Heart left ventricle (tissue), 13 donors: ENCODE measurements around the gene CCT8L2.
"Not testable (repeated sequence)": the region's sequence is repeated elsewhere in the genome, so short reads cannot be mapped to it uniquely, and the experiment has no call there.

Experiments
- POLR2A ChIP-seq, 2 donors: fragments of 450-650 bp; IDR thresholded peaks; one replicate each; pipeline ENCODE4 v1.6.1; 2017; ENCODE audit warnings: antibody characterized with exemption in 2 of 2, mild to moderate bottlenecking in 2 of 2, moderate library complexity in 2 of 2
- TF ChIP-seq, protein P1 (sequence below), 12 donors: fragments of 200-600 bp; sonication (generic) in 4 of 12; IDR thresholded peaks; one replicate each; pipeline versions ENCODE4 v1.5.0 to v1.8.0; 2018 to 2022; ENCODE audit warnings: antibody characterized with exemption in 12 of 12, mild to moderate bottlenecking in 5 of 12
- donor health status: ischemic (EF 13 %, LVEDD 7.1; RV severe dilation, severe dysfunction).
- donor health status: DM: no; HTN: yes; CAD: no.
- donor health status: DM: no; HTN: no; CAD: no.
- donor health status: ischemic (EF 25% LVEDD 6.9; RV normal size, moderate dysfunction).
- donor health status: ischemic (EF 25% LVEDD 5.7; RV mildly dilated, moderate dysfunction).
- donor health status: ischemic (EF 35%, LVEDD 5.7; RV mildly dilated, moderate dysfunction).
- donor health status: nonischemic (EF 11% LVEDD 7.7; RV severe dilation, severe dysfunction).
- donor health status: DM: yes; HTN: yes; CAD: no.
- donor health status: PGD.
- donor health status: ischemic (EF 29% LVEDD 5.4; RV normal size, mild dysfunction).
- donor health status: nonischemic (EF 23%, LVEDD 6.1; RV moderate dilation, normal function).

DNA sequence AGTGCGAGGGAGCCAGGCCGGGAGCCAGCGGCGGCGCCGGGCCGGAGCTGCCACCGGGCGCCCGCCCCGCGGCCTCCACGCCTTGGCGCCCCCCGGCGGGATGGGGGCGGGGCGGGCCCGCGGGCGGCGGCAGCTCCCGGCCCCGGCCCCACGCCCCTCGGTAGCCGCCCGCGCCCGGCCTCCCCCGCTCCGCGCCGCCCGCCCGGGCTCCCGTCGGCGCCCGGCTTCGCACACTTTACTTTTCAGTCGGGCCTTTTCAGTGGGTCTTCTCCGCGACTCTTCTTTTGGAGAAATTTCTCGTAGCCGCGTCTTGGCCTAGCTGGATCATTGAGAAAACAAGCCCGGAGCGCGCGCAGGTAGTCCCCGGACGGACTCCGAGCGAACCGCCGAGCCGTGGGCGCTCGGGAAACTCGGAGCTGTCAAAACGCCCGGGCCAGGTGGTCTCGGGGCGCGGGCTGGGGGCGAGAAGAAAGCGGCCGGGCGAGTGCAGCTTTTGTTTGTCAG lies 9.7 kb upstream of the CCT8L2 start:
- TF ChIP-seq, protein P1, sequence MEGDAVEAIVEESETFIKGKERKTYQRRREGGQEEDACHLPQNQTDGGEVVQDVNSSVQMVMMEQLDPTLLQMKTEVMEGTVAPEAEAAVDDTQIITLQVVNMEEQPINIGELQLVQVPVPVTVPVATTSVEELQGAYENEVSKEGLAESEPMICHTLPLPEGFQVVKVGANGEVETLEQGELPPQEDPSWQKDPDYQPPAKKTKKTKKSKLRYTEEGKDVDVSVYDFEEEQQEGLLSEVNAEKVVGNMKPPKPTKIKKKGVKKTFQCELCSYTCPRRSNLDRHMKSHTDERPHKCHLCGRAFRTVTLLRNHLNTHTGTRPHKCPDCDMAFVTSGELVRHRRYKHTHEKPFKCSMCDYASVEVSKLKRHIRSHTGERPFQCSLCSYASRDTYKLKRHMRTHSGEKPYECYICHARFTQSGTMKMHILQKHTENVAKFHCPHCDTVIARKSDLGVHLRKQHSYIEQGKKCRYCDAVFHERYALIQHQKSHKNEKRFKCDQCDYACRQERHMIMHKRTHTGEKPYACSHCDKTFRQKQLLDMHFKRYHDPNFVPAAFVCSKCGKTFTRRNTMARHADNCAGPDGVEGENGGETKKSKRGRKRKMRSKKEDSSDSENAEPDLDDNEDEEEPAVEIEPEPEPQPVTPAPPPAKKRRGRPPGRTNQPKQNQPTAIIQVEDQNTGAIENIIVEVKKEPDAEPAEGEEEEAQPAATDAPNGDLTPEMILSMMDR (IDR thresholded peaks at IDR 0.05), result not testable (repeated sequence)
- TF ChIP-seq POLR2A (IDR thresholded peaks at IDR 0.05), result not testable (repeated sequence)
